ENCODE results near the gene TMEM120A.

Gene TMEM120A

DNA sequence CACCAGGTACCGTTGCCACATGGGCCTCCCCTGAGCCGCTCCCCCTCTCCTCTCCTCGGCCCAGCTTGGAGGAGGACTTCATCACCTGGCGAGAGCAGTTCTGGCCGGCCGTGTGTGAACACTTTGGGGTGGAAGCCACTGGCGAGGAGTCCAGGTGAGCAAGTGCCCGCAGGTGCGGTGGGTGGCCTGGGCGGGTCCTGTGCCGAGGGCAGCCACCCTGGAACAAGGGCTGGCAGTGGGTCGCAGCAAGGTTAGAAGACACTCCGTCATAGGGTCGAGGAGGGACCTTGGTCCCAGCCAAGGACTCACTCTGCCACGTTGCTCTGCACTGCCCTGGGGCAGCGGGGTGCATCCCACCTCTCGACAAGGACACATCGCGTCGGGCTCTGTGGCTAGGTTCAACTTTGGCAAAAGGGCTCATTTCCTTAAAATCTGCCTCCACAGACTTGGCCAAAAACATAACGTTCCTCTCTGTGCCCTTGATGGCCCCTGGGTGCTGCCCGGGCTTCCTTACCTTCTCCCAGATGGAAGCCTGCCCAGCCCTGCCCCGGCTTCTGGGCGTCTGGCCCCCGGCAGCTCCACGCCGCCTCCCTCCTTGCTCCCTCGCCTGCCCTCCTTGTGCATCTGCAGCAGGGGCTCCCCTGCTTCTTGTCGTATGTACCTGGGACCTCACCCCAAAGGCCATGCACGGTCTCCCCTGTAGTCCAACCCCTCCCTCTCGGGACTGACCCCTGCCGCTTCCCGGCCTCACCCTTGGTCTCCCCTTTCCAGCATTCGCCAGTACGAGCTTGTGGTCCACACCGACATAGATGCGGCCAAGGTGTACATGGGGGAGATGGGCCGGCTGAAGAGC, 12.7 kb downstream of the TMEM120A start:
- DNase-seq = no peak
- Mint-ChIP-seq H3K27ac (no peak overlapping the region), H3K9me3 (no peaks in the 10 kb centered on the region), H3K4me3 (no peak overlapping the region), H3K27me3 (no peaks in the 10 kb centered on the region), H3K4me1 (no peaks in the 10 kb centered on the region), H3K36me3 (peaks cover 7% of the 10 kb centered on the region)
- CTCF ChIA-PET = no interaction called here

DNA sequence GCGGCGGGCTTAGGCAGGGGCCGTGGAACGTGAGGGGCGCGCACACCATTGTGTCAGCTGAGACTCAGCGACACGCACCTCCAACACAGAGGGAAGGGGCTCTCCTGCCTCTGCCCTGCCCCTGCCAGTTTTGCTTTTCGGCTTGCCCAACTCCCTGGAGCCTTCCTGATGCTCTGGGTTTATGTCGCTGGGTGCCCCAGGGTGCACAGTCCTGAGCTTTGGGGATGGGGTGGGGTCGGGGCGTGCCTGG, 13.3 kb downstream of the TMEM120A start:
- no peak for DNase-seq
- no peaks in the 10 kb centered on the region for H3K9me3 Mint-ChIP-seq
- no peak overlapping the region for H3K27ac Mint-ChIP-seq
- H3K4me1 Mint-ChIP-seq = no peaks in the 10 kb centered on the region
- peaks cover 6% of the 10 kb centered on the region for H3K36me3 Mint-ChIP-seq
- H3K4me3 Mint-ChIP-seq = no peak overlapping the region
- CTCF ChIA-PET = no interaction called here
- H3K27me3 Mint-ChIP-seq = no peaks in the 10 kb centered on the region

DNA sequence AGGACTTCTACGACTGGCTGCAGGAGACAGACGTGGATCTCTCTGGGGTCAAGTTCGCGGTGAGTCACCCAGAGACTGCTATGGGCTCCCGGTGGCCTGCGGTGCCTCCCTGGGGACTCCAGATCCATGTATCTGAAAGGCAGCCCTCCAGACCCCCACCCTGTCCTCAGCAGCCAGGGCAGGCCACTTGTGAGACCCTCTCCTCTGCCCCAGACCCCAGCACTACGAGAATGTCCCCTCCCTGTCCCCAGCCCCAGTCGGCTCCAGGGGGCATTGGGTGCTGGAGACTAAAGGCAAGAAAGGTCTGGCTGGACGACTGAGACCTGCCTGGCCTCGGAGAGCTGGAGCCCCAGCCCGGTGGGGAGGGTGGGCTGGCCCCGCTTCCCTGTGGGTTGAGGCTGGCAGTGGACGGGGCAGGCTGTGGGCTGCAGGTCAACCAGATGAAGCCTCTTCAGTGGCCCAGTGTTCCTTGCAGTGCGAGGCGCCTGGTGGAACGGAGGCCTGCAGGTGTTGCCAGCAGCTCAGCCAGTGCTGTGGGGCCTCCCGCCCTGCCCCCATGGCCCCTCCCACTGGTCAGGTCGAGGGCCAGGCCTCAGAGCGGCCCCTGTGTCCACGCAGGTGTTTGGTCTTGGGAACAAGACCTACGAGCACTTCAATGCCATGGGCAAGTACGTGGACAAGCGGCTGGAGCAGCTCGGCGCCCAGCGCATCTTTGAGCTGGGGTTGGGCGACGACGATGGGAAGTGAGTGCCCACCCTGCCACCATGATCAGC, 13.8 kb downstream of the TMEM120A start:
- Mint-ChIP-seq H3K9me3 (no peaks in the 10 kb centered on the region), H3K4me3 (no peak overlapping the region)
- CTCF ChIA-PET = no interaction called here

DNA sequence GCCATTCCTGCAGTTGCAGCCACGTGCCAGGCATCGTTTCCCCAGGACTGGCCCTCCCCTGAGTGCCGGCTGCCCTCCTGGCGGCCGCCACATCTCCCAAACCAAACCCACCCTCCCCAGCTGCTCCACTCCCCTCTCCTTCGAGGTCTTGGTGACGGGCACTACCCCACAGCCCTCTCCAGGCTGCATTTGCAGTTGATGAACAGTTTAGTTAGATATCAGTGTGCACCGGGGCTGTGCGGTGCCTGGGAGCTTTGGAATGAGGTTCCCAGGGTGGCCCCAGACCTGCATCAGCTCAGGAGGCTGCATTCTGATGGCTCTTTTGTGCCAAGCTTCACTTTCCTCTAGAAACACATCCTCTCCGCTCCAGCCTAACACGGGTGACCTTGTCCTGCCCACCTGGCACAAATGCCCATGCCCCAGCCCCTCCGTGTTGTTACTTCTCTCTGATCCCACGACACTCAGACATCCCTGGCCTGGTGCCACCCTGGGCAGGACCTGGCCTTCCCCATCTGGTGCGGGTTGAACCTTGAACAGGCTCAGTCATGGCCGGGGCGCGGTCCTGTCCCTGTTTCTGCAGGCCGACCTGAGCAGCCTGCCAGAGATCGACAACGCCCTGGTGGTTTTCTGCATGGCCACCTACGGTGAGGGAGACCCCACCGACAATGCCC, 14.5 kb downstream of the TMEM120A start:
- DNase-seq = no peak
- Mint-ChIP-seq H3K9me3 (no peaks in the 10 kb centered on the region), H3K27me3 (no peaks in the 10 kb centered on the region), H3K4me1 (no peaks in the 10 kb centered on the region), H3K36me3 (peaks cover 5% of the 10 kb centered on the region), H3K27ac (no peak overlapping the region), H3K4me3 (no peak overlapping the region)
- CTCF ChIA-PET = no interaction called here

More for the DNA sequence above, 13.8 kb downstream of the TMEM120A start:
- no peaks in the 10 kb centered on the region for H3K4me1 Mint-ChIP-seq
- no peak overlapping the region for H3K27ac Mint-ChIP-seq
- no peaks in the 10 kb centered on the region for H3K27me3 Mint-ChIP-seq
- DNase-seq = no peak
- peaks cover 6% of the 10 kb centered on the region for H3K36me3 Mint-ChIP-seq

DNA sequence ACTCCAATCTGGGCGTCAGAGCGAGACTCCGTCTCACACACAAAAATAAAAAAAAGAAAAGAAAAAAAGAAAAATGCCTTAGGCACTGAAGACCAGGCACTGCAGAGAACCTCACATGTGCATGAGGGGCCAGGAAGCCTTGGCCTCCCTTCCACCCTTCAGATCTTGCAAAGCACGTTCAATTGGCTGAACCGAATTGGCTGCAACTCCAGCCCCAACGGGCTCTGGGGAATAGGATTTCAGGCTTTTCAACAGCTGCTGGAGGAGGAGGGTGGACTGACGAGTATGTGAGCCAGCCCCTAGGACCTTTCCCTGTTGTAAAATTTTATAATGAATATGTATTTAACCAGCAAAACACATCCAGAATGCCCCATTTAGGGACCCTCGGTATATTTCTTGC, 16.7 kb downstream of the TMEM120A start:
- Mint-ChIP-seq H3K4me1 (no peaks in the 10 kb centered on the region), H3K4me3 (no peak overlapping the region), H3K9me3 (no peaks in the 10 kb centered on the region), H3K27me3 (no peaks in the 10 kb centered on the region), H3K27ac (no peak overlapping the region), H3K36me3 (peaks cover 6% of the 10 kb centered on the region)
- no peak for DNase-seq
- CTCF ChIA-PET = interaction anchor here (1.1 kb wide), 1 partner anchor 111 kb away, joined by 3 read pairs; no protein-coding TSS in a partner anchor

DNA sequence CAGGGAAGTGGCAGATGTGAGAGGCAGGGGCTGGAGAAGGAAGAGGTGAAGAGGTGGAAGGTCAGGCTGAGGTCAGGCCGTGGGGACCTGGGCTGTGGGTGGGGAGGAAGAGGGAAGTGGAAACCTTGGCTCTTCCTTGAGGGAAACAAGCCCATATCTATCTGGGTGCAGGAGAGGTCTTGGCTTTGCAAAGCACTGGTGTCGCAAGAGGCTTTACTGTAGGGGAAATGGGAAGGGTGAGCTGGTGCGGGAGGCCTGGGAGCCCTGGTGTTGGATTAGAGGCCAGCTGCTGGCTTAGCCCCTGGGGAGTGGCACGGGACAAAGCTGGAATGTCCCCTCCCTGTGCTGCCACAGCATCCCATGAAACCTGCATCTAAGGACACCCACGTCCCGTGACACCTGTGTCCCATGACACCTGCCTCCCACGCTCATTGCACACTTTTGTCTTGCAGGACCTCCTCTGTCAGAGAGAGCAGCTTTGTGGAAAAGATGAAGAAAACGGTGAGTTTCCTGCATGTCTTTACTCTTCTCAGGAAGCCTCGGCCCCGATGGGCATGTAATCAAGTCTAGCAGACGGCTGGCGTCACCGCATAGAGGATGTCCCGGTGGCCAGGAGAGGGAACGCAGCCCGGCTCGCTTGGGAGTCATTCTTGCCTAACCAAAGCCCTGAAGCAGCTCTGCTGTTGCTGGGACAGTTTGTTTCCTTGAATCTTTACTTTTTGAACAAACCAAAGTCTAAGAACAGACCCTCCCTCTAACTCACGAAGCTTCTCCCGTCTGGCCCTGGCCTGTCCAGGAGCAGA, 22.2 kb downstream of the TMEM120A start:
- Mint-ChIP-seq H3K27me3 (no peaks in the 10 kb centered on the region), H3K9me3 (no peaks in the 10 kb centered on the region), H3K4me3 (no peak overlapping the region), H3K27ac (no peak overlapping the region), H3K36me3 (peaks cover 2% of the 10 kb centered on the region), H3K4me1 (no peaks in the 10 kb centered on the region)
- DNase-seq = no peak
- CTCF ChIA-PET = interaction anchor here (1.2 kb wide), 1 partner anchor 48 kb away, joined by 4 read pairs; no protein-coding TSS in a partner anchor

DNA sequence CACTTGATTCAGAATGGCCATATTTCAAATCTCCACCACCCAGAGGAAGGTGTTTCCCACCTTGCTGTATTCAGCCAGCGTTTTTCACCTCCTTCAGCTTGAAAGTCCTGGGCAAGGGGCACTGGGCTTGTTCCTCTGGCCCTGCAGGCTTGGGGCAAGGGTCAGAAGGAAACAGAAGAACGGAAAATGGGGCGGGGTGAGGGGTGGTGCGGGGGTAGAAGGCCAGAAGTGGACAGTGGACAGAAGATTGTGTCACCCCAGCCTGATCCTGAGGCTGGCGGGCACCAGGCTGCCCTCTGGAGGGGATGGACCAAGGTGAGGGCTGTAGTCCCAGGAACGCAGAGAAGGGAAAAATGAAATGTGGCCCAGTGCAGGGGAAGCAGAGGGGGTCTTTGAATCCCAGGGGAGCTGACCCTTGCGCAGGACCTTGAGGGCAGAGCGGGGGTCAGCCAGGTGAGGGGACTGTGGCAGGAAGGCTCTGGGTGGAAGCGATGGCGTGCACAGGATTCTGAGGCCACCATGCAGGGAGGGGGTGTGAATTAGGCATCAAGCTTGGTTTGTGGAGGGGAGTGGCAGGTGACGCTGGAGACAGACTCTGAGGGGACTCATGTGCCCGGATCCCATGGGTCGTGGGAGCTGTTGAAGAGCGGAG, 23.0 kb downstream of the TMEM120A start:
- Mint-ChIP-seq H3K4me1 (no peaks in the 10 kb centered on the region), H3K27ac (no peak overlapping the region), H3K36me3 (peaks cover 2% of the 10 kb centered on the region), H3K27me3 (no peaks in the 10 kb centered on the region), H3K9me3 (no peaks in the 10 kb centered on the region), H3K4me3 (no peak overlapping the region)
- no peak for DNase-seq
- CTCF ChIA-PET = interaction anchor here (1.2 kb wide), 1 partner anchor 49 kb away, joined by 4 read pairs; no protein-coding TSS in a partner anchor

DNA sequence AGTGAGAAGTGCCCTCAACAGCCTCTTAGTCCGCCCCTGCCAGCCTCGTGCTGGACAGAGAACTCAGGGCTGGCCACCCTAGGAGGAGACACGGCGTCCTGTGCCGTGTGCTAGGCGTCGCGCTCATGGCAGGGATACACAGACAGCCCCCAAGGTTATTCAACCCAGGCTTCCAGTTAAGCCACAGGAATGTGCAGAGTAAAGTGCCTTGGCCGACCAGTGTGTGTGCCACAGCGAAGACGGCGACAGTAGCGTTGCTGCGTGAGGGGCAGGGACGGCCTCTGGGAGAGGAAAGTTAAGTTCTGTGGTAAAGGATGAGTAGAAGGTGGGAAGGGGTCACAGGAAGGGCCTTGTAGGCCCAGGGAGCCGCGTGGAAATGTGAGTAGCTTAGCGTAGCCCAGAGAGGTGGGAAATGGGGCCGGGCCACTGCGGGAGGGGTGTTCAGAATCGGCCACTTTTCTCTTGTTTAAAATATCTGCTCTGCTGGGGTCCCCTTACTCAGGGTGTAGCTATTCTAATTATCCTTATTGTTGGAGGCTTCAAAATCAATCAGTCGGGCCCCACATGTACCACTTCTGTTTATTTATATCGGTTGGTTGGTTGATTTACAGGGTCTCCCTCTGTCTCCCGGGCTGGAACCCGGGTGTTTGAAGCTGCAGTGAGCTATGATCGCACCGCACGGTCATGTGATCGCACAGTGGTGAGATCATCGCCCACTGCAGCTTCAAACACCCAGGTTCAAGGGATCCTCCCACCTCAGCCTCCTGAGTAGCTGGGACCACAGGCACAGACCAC, 24.5 kb downstream of the TMEM120A start:
- no peak for DNase-seq
- no peak overlapping the region for H3K4me3 Mint-ChIP-seq
- no peak overlapping the region for H3K27ac Mint-ChIP-seq
- peaks cover 2% of the 10 kb centered on the region for H3K36me3 Mint-ChIP-seq
- H3K4me1 Mint-ChIP-seq = no peaks in the 10 kb centered on the region
- CTCF ChIA-PET = no interaction called here
- H3K9me3 Mint-ChIP-seq = no peaks in the 10 kb centered on the region
- H3K27me3 Mint-ChIP-seq = no peaks in the 10 kb centered on the region

DNA sequence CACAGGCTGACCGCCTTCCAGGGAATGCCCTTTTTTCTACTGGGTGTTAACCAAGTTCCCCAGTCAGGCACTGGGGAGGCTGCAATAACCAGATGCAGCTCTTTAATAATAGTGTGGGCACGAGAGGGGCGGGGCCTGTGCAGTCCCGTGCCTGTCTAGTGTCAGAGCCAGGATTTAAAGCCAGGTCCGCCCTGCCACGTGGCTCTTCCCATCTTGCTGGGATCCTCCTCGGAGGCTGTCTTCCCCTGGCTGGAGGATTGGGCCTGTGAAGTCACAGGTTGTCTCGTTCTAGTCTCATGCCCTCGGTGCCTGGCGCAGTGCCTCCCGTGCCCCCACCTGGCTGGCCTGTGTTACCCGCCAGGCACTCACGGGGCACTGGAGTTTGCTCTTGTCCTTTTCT, 25.2 kb downstream of the TMEM120A start:
- CTCF ChIA-PET = no interaction called here
- DNase-seq = no peak
- H3K9me3 Mint-ChIP-seq = no peaks in the 10 kb centered on the region
- no peaks in the 10 kb centered on the region for H3K4me1 Mint-ChIP-seq
- H3K36me3 Mint-ChIP-seq = no peaks in the 10 kb centered on the region
- no peaks in the 10 kb centered on the region for H3K27me3 Mint-ChIP-seq
- H3K27ac Mint-ChIP-seq = no peak overlapping the region
- no peak overlapping the region for H3K4me3 Mint-ChIP-seq

DNA sequence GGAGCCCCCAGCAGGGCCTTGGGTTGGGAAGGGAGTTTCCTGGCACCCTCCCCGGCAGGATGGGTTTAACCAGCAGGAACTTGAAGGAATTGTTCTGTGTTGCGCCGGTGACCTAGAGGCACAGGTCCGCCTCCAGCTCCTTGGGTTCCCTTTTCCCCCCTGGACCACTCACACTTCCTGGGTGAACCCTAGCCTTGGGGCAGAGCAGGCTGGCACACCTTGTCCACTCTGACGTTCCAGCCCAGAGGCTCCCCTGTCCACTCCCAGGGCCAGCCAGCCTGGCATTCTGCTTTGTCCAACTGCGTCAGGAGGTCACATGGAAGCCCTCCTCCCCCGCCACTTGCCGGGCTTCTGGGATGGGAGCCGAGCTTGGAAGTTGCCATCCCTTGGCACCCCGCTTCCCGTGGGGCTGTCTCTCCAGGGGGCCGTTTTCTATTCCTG, 25.8 kb downstream of the TMEM120A start:
- H3K4me3 Mint-ChIP-seq = no peak overlapping the region
- DNase-seq = no peak
- no peaks in the 10 kb centered on the region for H3K9me3 Mint-ChIP-seq
- H3K27ac Mint-ChIP-seq = no peak overlapping the region
- no peaks in the 10 kb centered on the region for H3K4me1 Mint-ChIP-seq
- H3K36me3 Mint-ChIP-seq = no peaks in the 10 kb centered on the region
- CTCF ChIA-PET = no interaction called here
- no peaks in the 10 kb centered on the region for H3K27me3 Mint-ChIP-seq

DNA sequence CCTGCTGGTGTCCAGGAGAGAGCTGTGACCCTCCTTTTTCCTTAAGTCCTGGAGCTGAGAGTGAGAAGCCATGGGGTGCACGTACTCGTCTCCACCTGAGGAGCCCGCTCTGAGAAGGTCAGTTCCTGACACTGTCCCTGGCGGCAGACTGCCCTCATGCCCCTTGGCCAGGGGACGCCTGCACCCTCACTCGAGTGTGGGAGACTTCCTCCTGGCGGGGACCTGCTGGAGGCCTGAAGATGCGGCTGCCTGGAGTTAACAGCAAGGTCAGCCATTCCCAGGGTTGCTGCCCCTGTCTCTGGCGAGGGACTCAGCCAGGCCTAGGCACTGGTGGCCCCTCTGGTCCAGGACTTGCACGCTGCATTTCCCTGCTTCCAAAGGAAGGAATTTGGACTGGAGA, 26.4 kb downstream of the TMEM120A start:
- no peak for DNase-seq
- H3K4me3 Mint-ChIP-seq = no peak overlapping the region
- H3K4me1 Mint-ChIP-seq = no peaks in the 10 kb centered on the region
- CTCF ChIA-PET = no interaction called here
- H3K27me3 Mint-ChIP-seq = no peaks in the 10 kb centered on the region
- H3K9me3 Mint-ChIP-seq = no peaks in the 10 kb centered on the region
- H3K36me3 Mint-ChIP-seq = no peaks in the 10 kb centered on the region
- no peak overlapping the region for H3K27ac Mint-ChIP-seq

DNA sequence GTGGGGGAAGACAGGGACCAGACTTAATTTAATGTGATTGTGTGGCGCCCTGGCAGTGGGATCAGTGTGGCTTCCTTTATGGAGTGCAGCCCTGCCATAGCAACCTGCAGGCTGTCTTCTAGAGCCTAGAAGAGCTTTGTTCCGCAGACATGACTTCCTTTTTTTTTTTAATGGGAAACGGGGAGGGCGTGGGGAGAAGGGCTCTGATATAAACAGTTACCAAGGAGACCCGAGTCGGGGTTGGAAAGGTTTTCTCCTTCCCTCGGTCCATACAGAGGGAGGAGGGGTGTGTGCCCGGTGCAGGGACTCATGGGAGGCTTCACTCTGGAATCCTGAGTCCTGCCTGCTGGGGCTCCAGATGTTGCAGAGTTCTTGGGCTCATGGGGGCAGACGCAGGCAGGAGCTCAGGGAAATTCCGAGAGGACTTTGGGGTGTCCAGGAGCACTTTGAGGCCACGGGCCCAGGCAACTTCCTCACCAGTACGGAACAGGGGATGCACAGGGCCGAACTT, 26.9 kb downstream of the TMEM120A start:
- CTCF ChIA-PET = no interaction called here
- Mint-ChIP-seq H3K4me1 (no peaks in the 10 kb centered on the region), H3K9me3 (no peaks in the 10 kb centered on the region), H3K27ac (no peak overlapping the region), H3K36me3 (no peaks in the 10 kb centered on the region), H3K4me3 (no peak overlapping the region), H3K27me3 (no peaks in the 10 kb centered on the region)
- DNase-seq = no peak

DNA sequence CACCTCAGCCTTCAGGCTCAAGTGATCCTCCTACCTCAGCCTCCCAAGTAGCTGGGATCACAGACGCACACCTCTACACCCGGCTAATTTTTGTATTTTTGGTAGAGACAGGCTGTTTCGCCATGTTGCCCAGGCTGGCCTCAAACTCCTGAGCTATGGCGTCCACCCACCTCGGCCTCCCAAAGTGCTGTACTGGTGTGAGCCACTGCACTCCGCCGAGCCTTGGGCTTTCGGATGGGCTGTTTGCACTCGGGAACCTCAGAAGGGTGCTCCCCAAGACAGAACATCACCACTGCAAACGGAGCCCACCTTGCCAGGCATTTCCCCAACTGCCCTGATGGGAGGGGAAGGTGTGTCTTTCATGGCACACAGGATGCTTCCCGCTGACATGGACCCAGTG, 27.3 kb downstream of the TMEM120A start:
- Mint-ChIP-seq H3K27ac (no peak overlapping the region), H3K27me3 (no peaks in the 10 kb centered on the region), H3K4me1 (no peaks in the 10 kb centered on the region), H3K9me3 (no peaks in the 10 kb centered on the region), H3K36me3 (no peaks in the 10 kb centered on the region), H3K4me3 (no peak overlapping the region)
- no peak for DNase-seq
- CTCF ChIA-PET = no interaction called here

Measured in activated naive CD4-positive, alpha-beta T cell treated with anti-CD3 and anti-CD28 coated beads, Interleukin-2, amount 10 ng/mL, durations not matched to agents 7 days and 5 days (primary cell).